HepG2 (cell line): ENCODE measurements around the gene SCYGR6. TPM values are rescaled to one million over a fixed set of nuclear protein-coding genes. Genes with fewer than 3 reads are reported as not detected.

Experiments used
- AHDC1 ChIP-seq: sonication (generic); formaldehyde crosslinking; IDR thresholded peaks from 2 replicates; pipeline ENCODE4 v1.5.1; 2020; ENCODE audit warnings: mild to moderate bottlenecking, missing genetic modification reagents, borderline replicate concordance
- ARNT ChIP-seq: fragments of 450-650 bp; IDR thresholded peaks from 2 replicates; pipeline ENCODE4 v1.6.1; 2017
- ASH2L ChIP-seq: fragments of 300-600, 200-600 bp; sonication (generic); IDR thresholded peaks from 2 replicates; pipeline ENCODE4 v1.7.0; 2017; ENCODE audit warnings: low read depth, mild to moderate bottlenecking, moderate library complexity, mixed read lengths, low read length; ENCODE audit not compliant: insufficient read length
- ATF2 ChIP-seq: sonication (generic); formaldehyde crosslinking; IDR thresholded peaks from 2 replicates; pipeline ENCODE4 v1.4.0; 2020; ENCODE audit warnings: missing genetic modification reagents
- ESRRA ChIP-seq: sonication (generic); formaldehyde crosslinking; IDR thresholded peaks from 2 replicates; pipeline ENCODE4 v1.5.1; 2020; ENCODE audit warnings: mild to moderate bottlenecking, low read depth, missing genetic modification reagents
- FOXA1 ChIP-seq, 2 experiments: fragments of 450-650 bp in 1 of 2; sonication (generic) in 1 of 2; formaldehyde crosslinking in 1 of 2; IDR thresholded peaks; 2 replicates each; pipeline versions ENCODE4 v1.4.0 to v1.6.1; 2016 to 2020; ENCODE audit warnings: missing genetic modification reagents in 1 of 2
- GPBP1L1 ChIP-seq: sonication (generic); formaldehyde crosslinking; IDR thresholded peaks from 2 replicates; pipeline ENCODE4 v1.5.0; 2020; ENCODE audit warnings: mild to moderate bottlenecking, missing genetic modification reagents
- HMG20A ChIP-seq: IDR thresholded peaks from 2 replicates; pipeline ENCODE4 v1.6.1; 2016; ENCODE audit warnings: borderline replicate concordance
- LCORL ChIP-seq, 2 experiments: fragments of 450-650 bp in 1 of 2; sonication (generic) in 1 of 2; formaldehyde crosslinking in 1 of 2; IDR thresholded peaks; 2 replicates each; pipeline versions ENCODE4 v1.5.0 to v1.6.1; 2017 to 2020; ENCODE audit warnings: antibody characterized with exemption in 1 of 2, missing genetic modification reagents in 1 of 2
- NCOA2 ChIP-seq: sonication (generic); formaldehyde crosslinking; IDR thresholded peaks from 2 replicates; pipeline ENCODE4 v1.8.0; 2022; ENCODE audit warnings: inconsistent platforms
- NFIB ChIP-seq: sonication (generic); formaldehyde crosslinking; IDR thresholded peaks from 2 replicates; pipeline ENCODE4 v1.9.0; 2021; ENCODE audit warnings: missing genetic modification reagents, mild to moderate bottlenecking, borderline replicate concordance
- RCOR2 ChIP-seq: IDR thresholded peaks from 2 replicates; pipeline ENCODE4 v1.6.1; 2016; ENCODE audit warnings: missing biosample characterization, missing genetic modification reagents
- REL ChIP-seq: sonication (generic); formaldehyde crosslinking; conservative IDR thresholded peaks from 2 replicates; pipeline ENCODE4 v1.8.0; 2022; ENCODE audit warnings: mild to moderate bottlenecking, missing genetic modification reagents, moderate library complexity
- SAFB2 ChIP-seq: sonication (generic); formaldehyde crosslinking; IDR thresholded peaks from 2 replicates; pipeline ENCODE4 v1.5.1; 2020; ENCODE audit warnings: missing genetic modification reagents, low read depth, mild to moderate bottlenecking, borderline replicate concordance
- THAP7 ChIP-seq: sonication (generic); formaldehyde crosslinking; IDR thresholded peaks from 2 replicates; pipeline ENCODE4 v1.8.1; 2023; ENCODE audit warnings: mild to moderate bottlenecking, missing genetic modification reagents
- ZEB1 ChIP-seq: IDR thresholded peaks from 2 replicates; pipeline ENCODE4 v1.6.1; 2012; ENCODE audit warnings: mild to moderate bottlenecking, low read depth, inconsistent platforms; ENCODE audit not compliant: insufficient replicate concordance
- ZNF414 ChIP-seq: sonication (generic); formaldehyde crosslinking; IDR thresholded peaks from 2 replicates; pipeline ENCODE4 v1.5.0; 2020; ENCODE audit warnings: missing genetic modification reagents
- ZSCAN5A ChIP-seq: sonication (generic); formaldehyde crosslinking; IDR thresholded peaks from 2 replicates; pipeline ENCODE4 v1.8.0; 2022; ENCODE audit warnings: mild to moderate bottlenecking, missing genetic modification reagents, borderline replicate concordance
- polyA plus RNA-seq, 8 experiments: library from polyadenylated mRNA; depleted of rRNA in 3 of 8; stranded (reverse) in 7 of 8; unstranded in 1 of 8; fragments of >200 nt; fragmentation: Illumina TruSeq in 4 of 8; extraction: Trizol in 4 of 8; gene quantifications; 2 replicates each; pipeline versions ENCODE4 v1.2.1 to v1.2.3, GENCODE V29; 2011 to 2016; ENCODE audit warnings: low read depth in 4 of 8, missing spikeins in 1 of 8, mixed read lengths in 1 of 8; ENCODE audit not compliant: insufficient read depth in 1 of 8
- total RNA-seq, 5 experiments: library from RNA; depleted of rRNA; stranded (reverse); fragments of >200 nt; fragmentation: Illumina TruSeq; extraction: Trizol; gene quantifications; 2 replicates each; pipeline ENCODE4 v1.2.3, GENCODE V29; 2016; ENCODE audit warnings: low read depth in 1 of 5

SCYGR6 gene
- total and polyA plus RNA-seq, 2 of the 13 experiments (the other 11 are each of a cell fraction or from before 2014, with no cell fraction given): not detected

- TF ChIP-seq THAP7 (no peak), ZSCAN5A (CRISPR knock-in tag) (no peak), ATF2 (peak; percentile 84), SAFB2 (CRISPR knock-in tag) (no peak), NCOA2 (CRISPR knock-in tag) (no peak), ZNF414 (CRISPR knock-in tag) (no peak), REL (CRISPR knock-in tag) (no peak), AHDC1 (0 out of 2 replicates have a peak, but pooled peaks have one; percentile 28), ZEB1 (peak; percentile 25), ESRRA (CRISPR knock-in tag) (peak; percentile 78; the same call in 1 of the 2 replicates), RCOR2 (no peak), FOXA1 (IDR thresholded peaks at IDR 0.05) (no peak), FOXA1 (CRISPR knock-in tag; IDR thresholded peaks at IDR 0.05) (peak; percentile 70), GPBP1L1 (CRISPR knock-in tag) (no peak), HMG20A (CRISPR knock-in tag) (no peak), ASH2L (peak; percentile 40), LCORL (IDR thresholded peaks at IDR 0.05) (no peak), LCORL (CRISPR knock-in tag; IDR thresholded peaks at IDR 0.05) (0 out of 2 replicates have a peak, but pooled peaks have one; percentile 23), NFIB (CRISPR knock-in tag) (no peak), ARNT (no peak)
Observed at GRCh38 chr2:227703280-227703732, 21.3 kb downstream of the SCYGR6 start (continued).
